Smooth muscle cell (in vitro differentiated cells): ENCODE measurements around the gene PIAS1. TPM values are rescaled to one million over a fixed set of nuclear protein-coding genes. Genes with fewer than 3 reads are reported as not detected.

ENCODE experiments used
- DNase-seq: peaks from one replicate; lab custom pipeline; 2025; ENCODE audit not compliant: unreplicated experiment; lab: John Stamatoyannopoulos, UW
- H2AFZ ChIP-seq: fragments of 200-600 bp; sonication (generic); 2 replicates; pipeline ENCODE4 v1.6.0; 2016; ENCODE audit warnings: antibody characterized with exemption, low read depth, mild to moderate bottlenecking
- H3F3A ChIP-seq: fragments of 200-600 bp; sonication (generic); 2 replicates; pipeline ENCODE4 v1.6.0; 2017; ENCODE audit warnings: antibody characterized with exemption, low read depth
- H3K27ac ChIP-seq: fragments of 200-600 bp; sonication (generic); 2 replicates; pipeline ENCODE4 v1.5.1; 2016; ENCODE audit warnings: low read depth, mild to moderate bottlenecking
- H3K27me3 ChIP-seq: fragments of 200-600 bp; sonication (generic); 2 replicates; pipeline ENCODE4 v1.6.1; 2016; ENCODE audit warnings: low read depth, mild to moderate bottlenecking
- H3K36me3 ChIP-seq: fragments of 200-600 bp; sonication (generic); 2 replicates; pipeline ENCODE4 v1.5.1; 2016; ENCODE audit warnings: low read depth
- H3K4me1 ChIP-seq: fragments of 200-600 bp; sonication (generic); 2 replicates; pipeline ENCODE4 v1.5.1; 2016; ENCODE audit warnings: low read depth
- H3K4me2 ChIP-seq: fragments of 200-600 bp; sonication (generic); 2 replicates; pipeline ENCODE4 v1.6.0; 2016; ENCODE audit warnings: mild to moderate bottlenecking
- H3K4me3 ChIP-seq: fragments of 200-600 bp; sonication (generic); 2 replicates; pipeline ENCODE4 v1.5.1; 2016; ENCODE audit warnings: mild to moderate bottlenecking
- H3K79me2 ChIP-seq: fragments of 200-600 bp; sonication (generic); 2 replicates; pipeline ENCODE4 v1.6.0; 2016; ENCODE audit warnings: low read depth, mild to moderate bottlenecking
- H3K9ac ChIP-seq: fragments of 200-600 bp; sonication (generic); 2 replicates; pipeline ENCODE4 v1.6.0; 2016; ENCODE audit warnings: low read depth
- H3K9me3 ChIP-seq: fragments of 200-600 bp; sonication (generic); replicated peaks from 2 replicates; pipeline ENCODE4 v1.5.1; 2016; ENCODE audit warnings: low read depth
- H4K20me1 ChIP-seq: fragments of 200-600 bp; sonication (generic); 2 replicates; pipeline ENCODE4 v1.6.0; 2016; ENCODE audit warnings: low read depth
- CTCF ChIP-seq: fragments of 200-600 bp; sonication (generic); IDR thresholded peaks from 2 replicates; pipeline ENCODE4 v1.5.1; 2017; ENCODE audit warnings: borderline replicate concordance, mild to moderate bottlenecking, antibody characterized with exemption; ENCODE audit not compliant: insufficient read depth, poor library complexity, severe bottlenecking
- WGBS: methylation state at CpG from one replicate; pipeline ENCODE4 v1.1.7; 2016; ENCODE audit warnings: low lambda C conversion rate; 5-methylcytosine and 5-hydroxymethylcytosine counted together
- polyA plus RNA-seq: library from polyadenylated mRNA; unstranded; fragments of >200 nt; fragmentation: Nextera tagmentation; extraction: Ambion mirVana; gene quantifications from 2 replicates; pipeline ENCODE4 v1.2.1, GENCODE V29; 2016
- total RNA-seq: library from RNA; depleted of rRNA; stranded (reverse); fragments of >200 nt; gene quantifications from 2 replicates; pipeline ENCODE4 v1.2.3, GENCODE V29; 2014

Gene PIAS1
- total and polyA plus RNA-seq, 2 experiments from 2014 or later = 46.4 to 56.1 TPM

GRCh38 chr15:68028137-68028887, 25.8 kb upstream of the PIAS1 start:
- DNase-seq = no peak
- H3F3A ChIP-seq = no peaks in the 10 kb centered on the region
- 70% methylated on average over 7 of the region's 7 CpGs for WGBS

GRCh38 chr15:68028888-68029207, 25.3 kb upstream of the PIAS1 start:
- no peak for DNase-seq
- Histone ChIP-seq H3K4me3 (no peak overlapping the region), H2AFZ (no peak overlapping the region), H4K20me1 (no peaks in the 10 kb centered on the region), H3K27me3 (no peaks in the 10 kb centered on the region), H3K9ac (no peak overlapping the region), H3K4me1 (no peaks in the 10 kb centered on the region), H3K9me3 (no peaks in the 10 kb centered on the region), H3K36me3 (no peaks in the 10 kb centered on the region), H3F3A (no peaks in the 10 kb centered on the region), H3K79me2 (no peaks in the 10 kb centered on the region), H3K27ac (no peak overlapping the region), H3K4me2 (no peak overlapping the region)
- 58% methylated on average over 5 of the region's 5 CpGs for WGBS
- TF ChIP-seq CTCF = no peak

More at GRCh38 chr15:68028137-68028887, 25.8 kb upstream of the PIAS1 start:
- H3K4me2 ChIP-seq = no peak overlapping the region
- H3K36me3 ChIP-seq = no peaks in the 10 kb centered on the region
- no peaks in the 10 kb centered on the region for H3K4me1 ChIP-seq
- no peaks in the 10 kb centered on the region for H4K20me1 ChIP-seq
- no peaks in the 10 kb centered on the region for H3K79me2 ChIP-seq
- TF ChIP-seq CTCF = no peak
- H2AFZ ChIP-seq = no peak overlapping the region
- no peak overlapping the region for H3K9ac ChIP-seq
- H3K9me3 ChIP-seq = no peaks in the 10 kb centered on the region
- H3K27me3 ChIP-seq = no peaks in the 10 kb centered on the region
- no peak overlapping the region for H3K4me3 ChIP-seq
- H3K27ac ChIP-seq = no peak overlapping the region

- H3K27me3 ChIP-seq = no peaks in the 10 kb centered on the region
- no peak for TF ChIP-seq CTCF
- no peak overlapping the region for H3K27ac ChIP-seq
- H3K9ac ChIP-seq = no peak overlapping the region
- no peaks in the 10 kb centered on the region for H3K36me3 ChIP-seq
- H3F3A ChIP-seq = no peaks in the 10 kb centered on the region
- no peaks in the 10 kb centered on the region for H3K79me2 ChIP-seq
- no peaks in the 10 kb centered on the region for H3K9me3 ChIP-seq
- H3K4me2 ChIP-seq = no peak overlapping the region
- no peak overlapping the region for H2AFZ ChIP-seq
- no peak for DNase-seq
- no peak overlapping the region for H3K4me3 ChIP-seq
- H4K20me1 ChIP-seq = no peaks in the 10 kb centered on the region
- no peaks in the 10 kb centered on the region for H3K4me1 ChIP-seq
Measured at GRCh38 chr15:68029959-68030358, 24.2 kb upstream of the PIAS1 start.

- DNase-seq = no peak
- Histone ChIP-seq H4K20me1 (no peaks in the 10 kb centered on the region), H3K9me3 (no peaks in the 10 kb centered on the region), H3K27ac (no peak overlapping the region), H3K4me1 (no peaks in the 10 kb centered on the region), H2AFZ (no peak overlapping the region), H3K36me3 (no peaks in the 10 kb centered on the region), H3F3A (no peaks in the 10 kb centered on the region), H3K4me3 (no peak overlapping the region), H3K9ac (no peak overlapping the region), H3K27me3 (no peaks in the 10 kb centered on the region), H3K4me2 (no peak overlapping the region), H3K79me2 (no peaks in the 10 kb centered on the region)
- 85% methylated on average over 2 of the region's 2 CpGs for WGBS
- TF ChIP-seq CTCF = no peak
Measured at GRCh38 chr15:68031404-68031803, 22.7 kb upstream of the PIAS1 start.
